Measurements from ENCODE around the gene C2CD4D.

- TF ChIP-seq EZH2 (conservative IDR thresholded peaks at IDR 0.05; ENCODE audit: low read depth, low read length) (no peak), NFIC (IDR thresholded peaks at IDR 0.05; ENCODE audit: low read length) (no peak), EP300 (IDR thresholded peaks at IDR 0.05; ENCODE audit: low read depth in 2 of 2, low read length in 2 of 2) (no peak), EP300 (CRISPR knock-in tag; IDR thresholded peaks at IDR 0.05; ENCODE audit: borderline replicate concordance) (no peak), EED (CRISPR knock-in tag; IDR thresholded peaks at IDR 0.05) (no peak), MLXIP (CRISPR knock-in tag; IDR thresholded peaks at IDR 0.05; ENCODE audit: borderline replicate concordance) (no peak), PHB2 (IDR thresholded peaks at IDR 0.05; ENCODE audit: partially characterized antibody) (no peak), ZC3H4 (CRISPR knock-in tag; IDR thresholded peaks at IDR 0.05; ENCODE audit: borderline replicate concordance) (no peak), CTCF (CRISPR knock-in tag; IDR thresholded peaks at IDR 0.05) (no peak), FOXP1 (IDR thresholded peaks at IDR 0.05) (no peak), FOXP1 (CRISPR knock-in tag; IDR thresholded peaks at IDR 0.05) (no peak), ZNF552 (CRISPR knock-in tag; IDR thresholded peaks at IDR 0.05; ENCODE audit: borderline replicate concordance) (no peak), ZNF335 (CRISPR knock-in tag; IDR thresholded peaks at IDR 0.05) (no peak), RBM22 (optimal IDR thresholded peaks at IDR 0.05; ENCODE audit: low read length) (no peak)
- TF ChIP-seq, protein P1, sequence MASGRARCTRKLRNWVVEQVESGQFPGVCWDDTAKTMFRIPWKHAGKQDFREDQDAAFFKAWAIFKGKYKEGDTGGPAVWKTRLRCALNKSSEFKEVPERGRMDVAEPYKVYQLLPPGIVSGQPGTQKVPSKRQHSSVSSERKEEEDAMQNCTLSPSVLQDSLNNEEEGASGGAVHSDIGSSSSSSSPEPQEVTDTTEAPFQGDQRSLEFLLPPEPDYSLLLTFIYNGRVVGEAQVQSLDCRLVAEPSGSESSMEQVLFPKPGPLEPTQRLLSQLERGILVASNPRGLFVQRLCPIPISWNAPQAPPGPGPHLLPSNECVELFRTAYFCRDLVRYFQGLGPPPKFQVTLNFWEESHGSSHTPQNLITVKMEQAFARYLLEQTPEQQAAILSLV (CRISPR knock-in tag; IDR thresholded peaks at IDR 0.05; ENCODE audit: borderline replicate concordance): no peak
These were observed 20.3 kb upstream of the C2CD4D start for GRCh38 chr1:151859891-151860293.

All from HepG2 (cell line).